K562 (cell line): ENCODE data around the gene POLR2L. TPM values are rescaled to one million over a fixed set of nuclear protein-coding genes. Genes with fewer than 3 reads are reported as not detected.

Experiments
- BCLAF1 ChIP-seq, 2 experiments: fragments of 450-650 bp in 1 of 2; IDR thresholded peaks; 2 replicates each; pipeline ENCODE4 v1.6.1; 2011 to 2017; ENCODE audit warnings: low read depth in 2 of 2, antibody characterized with exemption in 1 of 2, borderline replicate concordance in 1 of 2, low read length in 1 of 2, mild to moderate bottlenecking in 1 of 2, mixed read lengths in 1 of 2; ENCODE audit not compliant: control insufficient read depth in 1 of 2
- CEBPZ ChIP-seq: fragments of 150-350 bp; IDR thresholded peaks from 2 replicates; pipeline ENCODE4 v1.6.1; 2014; ENCODE audit warnings: low read depth, mild to moderate bottlenecking, low read length, borderline replicate concordance
- CTCFL ChIP-seq: IDR thresholded peaks from 2 replicates; pipeline ENCODE4 v1.6.1; 2011; ENCODE audit warnings: borderline replicate concordance, low read depth, mild to moderate bottlenecking, moderate library complexity, low read length; ENCODE audit not compliant: insufficient read depth, poor library complexity, severe bottlenecking
- FOSL1 ChIP-seq: fragments of 200-800 bp; sonication (Bioruptor generic); conservative IDR thresholded peaks from 2 replicates; pipeline ENCODE4 v1.6.1; 2016; ENCODE audit warnings: missing genetic modification characterization, missing compliant biosample characterization
- GATAD2A ChIP-seq: fragments of 450-650 bp; IDR thresholded peaks from 2 replicates; pipeline ENCODE4 v1.6.1; 2017
- KDM2B ChIP-seq: fragments of 250-450 bp; sonication (Bioruptor Pico); IDR thresholded peaks from 2 replicates; pipeline ENCODE4 v1.8.0; 2021; ENCODE audit warnings: mild to moderate bottlenecking, moderate library complexity
- KDM4B ChIP-seq, 2 experiments: fragments of 450-650 bp in 1 of 2; sonication (generic) in 1 of 2; IDR thresholded peaks; 2 replicates each; pipeline ENCODE4 v1.6.1; 2016 to 2017; ENCODE audit warnings: borderline replicate concordance in 2 of 2, antibody characterized with exemption in 1 of 2, low read depth in 1 of 2, mild to moderate bottlenecking in 1 of 2
- MXI1 ChIP-seq: IDR thresholded peaks from 2 replicates; pipeline ENCODE4 v1.6.1; 2011; ENCODE audit warnings: low read depth, mild to moderate bottlenecking, improper control_type of control experiment, low read length
- NBN ChIP-seq: fragments of 450-650 bp; IDR thresholded peaks from 2 replicates; pipeline ENCODE4 v1.6.1; 2016; ENCODE audit warnings: low read depth, mild to moderate bottlenecking
- NFIX ChIP-seq: fragments of 250-450 bp; sonication (Bioruptor Pico); IDR thresholded peaks from 2 replicates; pipeline ENCODE4 v1.4.0; 2020; ENCODE audit warnings: low read depth, mild to moderate bottlenecking, moderate library complexity
- SREBF2 ChIP-seq: sonication (generic); formaldehyde crosslinking; IDR thresholded peaks from 2 replicates; pipeline ENCODE4 v1.4.0; 2020; ENCODE audit warnings: mild to moderate bottlenecking, missing genetic modification reagents
- TEAD1 ChIP-seq, 2 experiments: fragments of 450-650 bp in 1 of 2; sonication (generic) in 1 of 2; formaldehyde crosslinking; IDR thresholded peaks; 2 replicates each; pipeline versions ENCODE4 v1.4.0 to v1.8.0; 2020 to 2022; ENCODE audit warnings: mild to moderate bottlenecking in 2 of 2, missing genetic modification reagents in 1 of 2
- ZBTB43 ChIP-seq: sonication (generic); formaldehyde crosslinking; IDR thresholded peaks from 2 replicates; pipeline ENCODE4 v1.8.0; 2023; ENCODE audit warnings: mild to moderate bottlenecking, missing genetic modification reagents
- ZFP1 ChIP-seq: fragments of 450-650 bp; formaldehyde crosslinking; IDR thresholded peaks from 2 replicates; pipeline ENCODE4 v1.4.0; 2020; ENCODE audit warnings: mild to moderate bottlenecking, mixed read lengths
- ZNF24 ChIP-seq: fragments of 450-650 bp; IDR thresholded peaks from 2 replicates; pipeline ENCODE4 v1.6.1; 2016
- ZNF766 ChIP-seq: fragments of 200-800 bp; sonication (Bioruptor generic); conservative IDR thresholded peaks from 2 replicates; pipeline ENCODE4 v1.6.1; 2016; ENCODE audit warnings: missing genetic modification characterization, missing compliant biosample characterization
- ZSCAN29 ChIP-seq: fragments of 450-650 bp; IDR thresholded peaks from 2 replicates; pipeline ENCODE4 v1.6.1; 2017
- polyA plus RNA-seq, 8 experiments: library from polyadenylated mRNA; depleted of rRNA in 4 of 8; stranded (reverse) in 5 of 8; unstranded in 3 of 8; fragments of >200 nt; fragmentation: Nextera tagmentation in 2 of 8; fragmentation: Illumina TruSeq in 1 of 8; extraction: Ambion mirVana in 2 of 8; extraction: Trizol in 1 of 8; gene quantifications; 2 replicates each; pipeline versions ENCODE4 v1.2.1 to v1.2.3, GENCODE V29; 2011 to 2014; ENCODE audit warnings: inconsistent platforms in 1 of 8, missing spikeins in 1 of 8
- total RNA-seq, 7 experiments: library from RNA; depleted of rRNA in 6 of 7; stranded (reverse); fragments of >200 nt in 6 of 7; fragmentation: Illumina TruSeq in 2 of 7; extraction: Trizol in 2 of 7; gene quantifications; 2 replicates each; pipeline versions ENCODE4 v1.2.1 to v1.2.3, GENCODE V29; 2011 to 2021; ENCODE audit warnings: low replicate concordance in 1 of 7

The POLR2L gene
- total and polyA plus RNA-seq, 9 of the 15 experiments (the other 6 are each of a cell fraction or from before 2014, with no cell fraction given), result 38.3 to 688 (median 108) TPM

- TF ChIP-seq BCLAF1 (IDR thresholded peaks at IDR 0.05; ENCODE audit: borderline replicate concordance in 1 of 2, control insufficient read depth in 1 of 2, low read depth in 2 of 2, low read length in 1 of 2), result no peak
- 0 out of 2 replicates have a peak, but pooled peaks have one; percentile 40 for TF ChIP-seq ZBTB43
- no peak for TF ChIP-seq CEBPZ
- no peak for TF ChIP-seq KDM2B (CRISPR knock-in tag)
- TF ChIP-seq SREBF2, result no peak
- no peak for TF ChIP-seq CTCFL
- TF ChIP-seq GATAD2A, result no peak
- TF ChIP-seq ZNF766 (CRISPR knock-in tag), result peak; percentile 17; the same call in 1 of the 2 replicates
- peak; percentile 73 for TF ChIP-seq MXI1
- no peak; a peak in 1 of 4 replicates for TF ChIP-seq KDM4B (IDR thresholded peaks at IDR 0.05; ENCODE audit: borderline replicate concordance in 2 of 2, low read depth in 1 of 2)
- peak; percentile 99 for TF ChIP-seq NBN
- peak; percentile 60 to 92; a peak in 3 of 4 replicates for TF ChIP-seq TEAD1 (CRISPR knock-in tag; IDR thresholded peaks at IDR 0.05)
- no peak for TF ChIP-seq ZFP1 (CRISPR knock-in tag)
- TF ChIP-seq ZSCAN29, result 0 out of 2 replicates have a peak, but pooled peaks have one; percentile 32
- no peak for TF ChIP-seq NFIX (CRISPR knock-in tag)
- TF ChIP-seq ZNF24, result 0 out of 2 replicates have a peak, but pooled peaks have one; percentile 14
- peak; percentile 58 for TF ChIP-seq FOSL1
These were observed 32.9 kb downstream of the POLR2L start, which contains the start of gene RPLP2 (continued) for GRCh38 chr11:809287-810039.
